H1 (cell line): ENCODE measurements around the gene EN2. TPM values are rescaled to one million over a fixed set of nuclear protein-coding genes. Genes with fewer than 3 reads are reported as not detected.
A peak's percentile ranks its signal among the peaks of the same experiment; 100 is the strongest.

ENCODE experiments used
- CTCF ChIA-PET: fragments of 300-600 bp; sonication (Branson Sonifier 250); formaldehyde crosslinking; loops from one replicate; lab custom pipeline; 2021; ENCODE audit not compliant: partially characterized antibody; lab: Charles Lee
- POLR2A ChIA-PET: fragments of 300-600 bp; sonication (Branson Sonifier 250); formaldehyde crosslinking; loops from one replicate; lab custom pipeline; 2021; ENCODE audit warnings: inconsistent platforms; ENCODE audit not compliant: partially characterized antibody; lab: Charles Lee
- DNase-seq, 2 experiments: peaks; one replicate each; pipeline versions ENCODE4 v3.0.0 to v3.0.0-alpha.2; 2010 to 2022; ENCODE audit warnings: low spot score in 2 of 2, low read depth in 1 of 2, mixed read lengths in 1 of 2
- FAIRE-seq: peaks from 2 replicates; lab custom pipeline; 2011; peaks lifted over from hg19 to GRCh38; lab: Jason Lieb, UNC
- H2AFZ ChIP-seq: 2 replicates; pipeline ENCODE4 v1.8.1; 2012; ENCODE audit warnings: low read length, inconsistent platforms
- H2AK5ac ChIP-seq: 2 replicates; pipeline ENCODE4 v1.6.1; 2013; ENCODE audit warnings: low read depth, low read length
- H2BK120ac ChIP-seq: replicated peaks from 2 replicates; pipeline ENCODE3; 2013; ENCODE audit warnings: low read depth, low read length, inconsistent platforms
- H2BK12ac ChIP-seq: 2 replicates; pipeline ENCODE4 v1.6.1; 2013; ENCODE audit warnings: low read depth, low read length
- H2BK15ac ChIP-seq: 2 replicates; pipeline ENCODE4 v1.6.1; 2013; ENCODE audit warnings: low read length
- H2BK20ac ChIP-seq: 2 replicates; pipeline ENCODE4 v1.6.1; 2013; ENCODE audit warnings: low read length
- H2BK5ac ChIP-seq: 2 replicates; pipeline ENCODE4 v1.6.1; 2013; ENCODE audit warnings: low read depth, low read length
- H3K14ac ChIP-seq: 2 replicates; pipeline ENCODE4 v1.6.1; 2013; ENCODE audit warnings: inconsistent platforms; ENCODE audit not compliant: insufficient read length
- H3K18ac ChIP-seq: 2 replicates; pipeline ENCODE4 v1.6.1; 2013; ENCODE audit warnings: low read length; ENCODE audit errors: extremely low read depth
- H3K23ac ChIP-seq: 2 replicates; pipeline ENCODE4 v1.6.1; 2013; ENCODE audit warnings: inconsistent platforms; ENCODE audit not compliant: insufficient read length
- H3K23me2 ChIP-seq: 2 replicates; pipeline ENCODE4 v1.6.1; 2013; ENCODE audit warnings: low read depth, low read length
- H3K27ac ChIP-seq: 2 replicates; pipeline ENCODE4 v1.6.1; 2011; ENCODE audit warnings: low read depth, low read length, inconsistent platforms
- H3K27me3 ChIP-seq, 4 experiments: replicated peaks in 1 of 4; 1 replicate in 1 of 4; 2 replicates in 3 of 4; pipeline versions ENCODE4 v1.6.1 to v1.8.1; 2011 to 2013; ENCODE audit warnings: low read length in 3 of 4, mild to moderate bottlenecking in 3 of 4, inconsistent platforms in 2 of 4, mixed read lengths in 2 of 4, moderate library complexity in 1 of 4; ENCODE audit not compliant: control insufficient read depth in 3 of 4, insufficient read depth in 3 of 4; ENCODE audit errors: extremely low read depth in 1 of 4
- H3K36me3 ChIP-seq, 4 experiments: 2 replicates each; pipeline versions ENCODE4 v1.6.1 to v1.8.1; 2011 to 2013; ENCODE audit warnings: mild to moderate bottlenecking in 4 of 4, low read length in 3 of 4, moderate library complexity in 2 of 4, control low read depth in 1 of 4, inconsistent platforms in 1 of 4; ENCODE audit not compliant: insufficient read depth in 4 of 4, control insufficient read depth in 2 of 4
- H3K4ac ChIP-seq: replicated peaks from 2 replicates; pipeline ENCODE3; 2013; ENCODE audit warnings: low read length, low read depth, mixed read lengths, inconsistent platforms; ENCODE audit not compliant: insufficient read length
- H3K4me1 ChIP-seq, 4 experiments: replicated peaks in 1 of 4; 1 replicate in 1 of 4; 2 replicates in 3 of 4; pipeline versions ENCODE4 v1.6.1 to v1.8.1; 2011 to 2013; ENCODE audit warnings: low read length in 3 of 4, inconsistent platforms in 2 of 4, mixed read lengths in 1 of 4; ENCODE audit not compliant: insufficient read depth in 4 of 4, control insufficient read depth in 3 of 4
- H3K4me2 ChIP-seq, 2 experiments: 2 replicates each; pipeline versions ENCODE4 v1.6.1 to v1.8.1; 2011 to 2013; ENCODE audit warnings: low read depth in 2 of 2, low read length in 2 of 2, control low read depth in 1 of 2, inconsistent platforms in 1 of 2, mild to moderate bottlenecking in 1 of 2; ENCODE audit not compliant: insufficient read depth in 1 of 2
- H3K4me3 ChIP-seq, 4 experiments: fragments of 200-600, 300-600 bp in 1 of 4; sonication (generic), shearing (Covaris generic), sonication (Bioruptor Twin) in 1 of 4; 2 replicates each; pipeline versions ENCODE4 v1.5.1 to v1.8.1; 2011 to 2016; ENCODE audit warnings: low read length in 4 of 4, low read depth in 3 of 4, control low read depth in 2 of 4, inconsistent platforms in 2 of 4, mild to moderate bottlenecking in 2 of 4, mixed read lengths in 1 of 4, moderate library complexity in 1 of 4; ENCODE audit not compliant: insufficient read depth in 2 of 4; ENCODE audit errors: extremely low read depth in 1 of 4
- H3K56ac ChIP-seq: replicated peaks from 2 replicates; pipeline ENCODE3; 2013; ENCODE audit warnings: low read depth, mild to moderate bottlenecking, mixed read lengths, low read length, inconsistent platforms; ENCODE audit not compliant: insufficient read length
- H3K79me1 ChIP-seq: 2 replicates; pipeline ENCODE4 v1.6.1; 2013; ENCODE audit warnings: low read depth, low read length, control low read depth
- H3K79me2 ChIP-seq, 2 experiments: 2 replicates each; pipeline versions ENCODE4 v1.6.1 to v1.8.1; 2012 to 2013; ENCODE audit warnings: low read length in 2 of 2, mild to moderate bottlenecking in 2 of 2, inconsistent platforms in 1 of 2; ENCODE audit not compliant: insufficient read depth in 2 of 2, control insufficient read depth in 1 of 2
- H3K9ac ChIP-seq, 4 experiments: replicated peaks in 1 of 4; 1 replicate in 1 of 4; 2 replicates in 3 of 4; pipeline versions ENCODE4 v1.6.1 to v1.8.1; 2011 to 2013; ENCODE audit warnings: low read depth in 3 of 4, low read length in 3 of 4, control low read depth in 2 of 4, mild to moderate bottlenecking in 2 of 4, moderate library complexity in 2 of 4, inconsistent platforms in 1 of 4; ENCODE audit errors: extremely low read depth in 1 of 4
- H3K9me3 ChIP-seq, 2 experiments: 2 replicates each; pipeline versions ENCODE4 v1.6.1 to v1.8.1; 2012 to 2013; ENCODE audit warnings: mild to moderate bottlenecking in 2 of 2, moderate library complexity in 2 of 2, control low read depth in 1 of 2, inconsistent platforms in 1 of 2, low read depth in 1 of 2, low read length in 1 of 2, mixed read lengths in 1 of 2; ENCODE audit not compliant: insufficient read depth in 2 of 2
- H4K20me1 ChIP-seq, 2 experiments: replicated peaks in 1 of 2; 2 replicates each; pipeline versions ENCODE3 to v1.8.1; 2011 to 2013; ENCODE audit warnings: inconsistent platforms in 2 of 2, low read length in 2 of 2, mild to moderate bottlenecking in 1 of 2; ENCODE audit not compliant: insufficient read depth in 2 of 2, control insufficient read depth in 1 of 2
- H4K5ac ChIP-seq: 2 replicates; pipeline ENCODE4 v1.6.1; 2013; ENCODE audit warnings: low read length, low read depth, mixed read lengths, inconsistent platforms; ENCODE audit not compliant: insufficient read length
- H4K8ac ChIP-seq: 2 replicates; pipeline ENCODE4 v1.8.0; 2013; ENCODE audit warnings: mild to moderate bottlenecking, moderate library complexity, low read length, inconsistent platforms; ENCODE audit not compliant: insufficient read depth; ENCODE audit errors: extremely low read depth
- H4K91ac ChIP-seq: replicated peaks from 2 replicates; pipeline ENCODE3; 2013; ENCODE audit warnings: low read length, mixed read lengths, inconsistent platforms; ENCODE audit not compliant: insufficient read length
- CEBPB ChIP-seq: IDR thresholded peaks from 2 replicates; pipeline ENCODE4 v1.6.1; 2012; ENCODE audit warnings: low read depth, low read length
- WGBS, 2 experiments: shearing (Covaris generic) in 1 of 2; methylation state at CpG; one replicate each; pipeline versions ENCODE4 v1.1.6 to v1.1.7; 2013 to 2015; ENCODE audit warnings: low lambda C conversion rate in 2 of 2, mixed read lengths in 2 of 2, inconsistent platforms in 1 of 2, low coverage in 1 of 2, missing lambda C conversion rate in 1 of 2; ENCODE audit not compliant: insufficient replicate concordance in 2 of 2, insufficient coverage in 1 of 2, insufficient read length in 1 of 2; ENCODE audit errors: extremely low coverage in 1 of 2, missing lambda C conversion rate in 1 of 2; 5-methylcytosine and 5-hydroxymethylcytosine counted together
- polyA plus RNA-seq, 7 experiments: library from polyadenylated mRNA; depleted of rRNA in 3 of 7; stranded (reverse) in 5 of 7; unstranded in 2 of 7; fragments of >200 nt in 5 of 7; fragments of 200-250 nt in 2 of 7; gene quantifications; 1 replicate in 5 of 7; 2 replicates in 1 of 7; 4 replicates in 1 of 7; pipeline versions ENCODE4 v1.2.1 to v1.2.3, GENCODE V29; 2011 to 2013; ENCODE audit warnings: missing spikeins in 2 of 7, mixed read lengths in 2 of 7
- total RNA-seq: library from RNA; stranded (reverse); fragmentation: NEBNext Ultra II Directional; extraction: Animal tissue kit (Norgen Biotek cat#: 25700); gene quantifications from 2 replicates; pipeline ENCODE4 v1.2.1, GENCODE V29; 2021
- TF ChIP-seq, protein P1 (sequence below): IDR thresholded peaks from 2 replicates; pipeline ENCODE4 v1.6.1; 2012; ENCODE audit warnings: inconsistent platforms

EN2 gene
- total and polyA plus RNA-seq, 2 of the 8 experiments (the other 6 are each of a cell fraction or from before 2014, with no cell fraction given) = not detected

DNA sequence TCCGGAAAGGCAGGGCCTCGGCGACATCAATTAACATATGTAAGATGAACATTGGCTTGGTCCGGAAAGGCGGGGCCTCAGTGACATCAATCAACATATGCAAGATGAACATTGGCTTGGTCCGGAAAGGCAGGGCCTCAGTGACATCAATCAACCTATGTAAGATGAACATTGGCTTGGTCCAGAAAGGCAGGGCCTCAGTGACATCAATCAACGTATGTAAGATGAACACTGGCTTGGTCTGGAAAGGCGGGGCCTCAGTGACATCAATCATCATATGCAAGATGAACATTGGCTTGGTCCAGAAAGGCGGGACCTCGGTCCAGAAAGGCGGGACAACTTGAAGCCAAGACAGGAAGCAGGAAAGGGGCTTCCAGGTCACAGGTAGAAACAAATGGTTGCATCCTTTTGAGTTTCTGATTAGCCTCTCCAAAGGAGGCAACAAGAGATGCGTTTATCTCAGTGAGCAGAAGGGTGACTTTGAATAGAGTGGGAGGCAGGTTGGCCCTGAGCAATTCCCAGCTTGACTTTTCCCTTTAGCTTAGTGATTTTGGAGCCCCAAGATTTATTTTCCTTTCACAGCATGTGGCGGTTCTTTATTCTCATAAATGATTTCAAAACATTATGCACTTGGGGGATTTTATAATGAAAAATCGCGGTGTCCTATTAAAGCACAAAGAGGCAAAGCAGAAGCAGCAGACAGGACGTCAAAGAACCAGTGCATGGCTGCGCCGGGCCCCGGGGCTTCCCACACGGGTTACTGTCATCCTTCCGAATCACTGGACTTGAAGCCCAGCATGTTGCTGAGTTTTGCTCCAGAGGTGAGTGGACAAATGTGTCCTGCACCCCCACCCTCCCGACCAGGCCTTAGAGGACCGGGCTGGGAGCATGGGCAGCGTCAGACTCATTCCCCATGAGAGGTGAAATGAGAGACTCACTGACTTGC lies 43.1 kb upstream of the EN2 start:
- FAIRE-seq = no peak
- Histone ChIP-seq H2BK120ac (no peak overlapping the region), H3K18ac (no peak overlapping the region)
- POLR2A ChIA-PET = no interaction called here
- no peak for TF ChIP-seq CEBPB
- TF ChIP-seq, protein P1, sequence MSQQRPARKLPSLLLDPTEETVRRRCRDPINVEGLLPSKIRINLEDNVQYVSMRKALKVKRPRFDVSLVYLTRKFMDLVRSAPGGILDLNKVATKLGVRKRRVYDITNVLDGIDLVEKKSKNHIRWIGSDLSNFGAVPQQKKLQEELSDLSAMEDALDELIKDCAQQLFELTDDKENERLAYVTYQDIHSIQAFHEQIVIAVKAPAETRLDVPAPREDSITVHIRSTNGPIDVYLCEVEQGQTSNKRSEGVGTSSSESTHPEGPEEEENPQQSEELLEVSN = peak; percentile 60; the same call in 1 of the 2 replicates
- TF ChIP-seq, all 59 proteins: peak for 1
- peaks cover 2 to 8% of the 10 kb centered on the region in 2 experiments for H4K20me1 ChIP-seq
- no peak overlapping the region for H3K23ac ChIP-seq
- H3K56ac ChIP-seq = no peak overlapping the region
- H2BK15ac ChIP-seq = no peak overlapping the region
- no peak overlapping the region for H2BK12ac ChIP-seq
- no peak overlapping the region for H2BK20ac ChIP-seq
- H3K79me1 ChIP-seq = no peaks in the 10 kb centered on the region
- no peak overlapping the region for H3K9ac ChIP-seq
- H3K4me2 ChIP-seq = no peak overlapping the region
- no peaks in the 10 kb centered on the region for H3K79me2 ChIP-seq
- no peak overlapping the region for H4K91ac ChIP-seq
- no peak overlapping the region for H3K4ac ChIP-seq
- H4K5ac ChIP-seq = no peak overlapping the region
- H3K27me3 ChIP-seq = peaks cover 0 to 4% (median 1%) of the 10 kb centered on the region in 4 experiments; a peak in 4 of 7 replicates
- H2AFZ ChIP-seq = no peak overlapping the region
- H4K8ac ChIP-seq = no peak overlapping the region
- no peak overlapping the region for H3K14ac ChIP-seq
- DNase-seq = no peak
- H3K4me1 ChIP-seq = peaks cover 0 to 3% (median under 1%) of the 10 kb centered on the region in 4 experiments; a peak in 3 of 7 replicates
- H3K23me2 ChIP-seq = no peaks in the 10 kb centered on the region; the same call in 1 of the 2 replicates
- CTCF ChIA-PET = interaction anchor here (0.6 to 3.6 kb wide), 10 partner anchors 7 to 301 kb away, joined by 3 to 18 read pairs (median 4); no protein-coding TSS in a partner anchor
- no peak overlapping the region for H3K4me3 ChIP-seq
- H3K27ac ChIP-seq = no peak overlapping the region
- WGBS, 2 experiments = 84% methylated on average over 24 of the region's 24 CpGs; no CpG with 5 or more reads in 1 of the 2 experiments
- no peaks in the 10 kb centered on the region for H3K36me3 ChIP-seq
- H2AK5ac ChIP-seq = no peak overlapping the region
- H2BK5ac ChIP-seq = no peak overlapping the region
- no peaks in the 10 kb centered on the region for H3K9me3 ChIP-seq
